ENCODE results near the gene GJD3.

The GJD3 gene

GRCh38 chr17:40338058-40338457, 26.5 kb downstream of the GJD3 start:
- DNase-seq = no peak

GRCh38 chr17:40337351-40337750, 27.2 kb downstream of the GJD3 start:
- no peak for DNase-seq

GRCh38 chr17:40335620-40336019, 28.9 kb downstream of the GJD3 start:
- no peak for DNase-seq

GRCh38 chr17:40333781-40334448, 30.6 kb downstream of the GJD3 start:
- DNase-seq = no peak

- DNase-seq = no peak
Observed at GRCh38 chr17:40331743-40332641, 32.5 kb downstream of the GJD3 start.

GRCh38 chr17:40330850-40331470, 33.6 kb downstream of the GJD3 start:
- DNase-seq = no peak

GRCh38 chr17:40329839-40330794, 34.4 kb downstream of the GJD3 start:
- no peak for DNase-seq

GRCh38 chr17:40328386-40328766, 36.2 kb downstream of the GJD3 start:
- no peak for DNase-seq

GRCh38 chr17:40327735-40328385, 36.7 kb downstream of the GJD3 start:
- no peak for DNase-seq

GRCh38 chr17:40327244-40327729, 37.2 kb downstream of the GJD3 start:
- DNase-seq = no peak

GRCh38 chr17:40326832-40327199, 37.7 kb downstream of the GJD3 start:
- no peak for DNase-seq

GRCh38 chr17:40326014-40326831, 38.3 kb downstream of the GJD3 start:
- no peak for DNase-seq

- DNase-seq = no peak
Observed at GRCh38 chr17:40325156-40326013, 39.2 kb downstream of the GJD3 start.

GRCh38 chr17:40323391-40324381, 40.9 kb downstream of the GJD3 start:
- DNase-seq = peak; percentile 55 to 68

GRCh38 chr17:40322358-40323315, 41.9 kb downstream of the GJD3 start:
- DNase-seq = peak; percentile 75 to 83

- no peak for DNase-seq
Observed at GRCh38 chr17:40321961-40322357, 42.6 kb downstream of the GJD3 start.

- DNase-seq = no peak
Observed at GRCh38 chr17:40321524-40321929, 43.0 kb downstream of the GJD3 start.

Measured in stimulated activated CD4-positive, alpha-beta T cell treated with anti-CD3 and anti-CD28 coated beads, Interleukin-2, amount 100 ng/mL, for 24 hours (primary cell).